ENCODE measurements around the gene NUFIP2.

DNA sequence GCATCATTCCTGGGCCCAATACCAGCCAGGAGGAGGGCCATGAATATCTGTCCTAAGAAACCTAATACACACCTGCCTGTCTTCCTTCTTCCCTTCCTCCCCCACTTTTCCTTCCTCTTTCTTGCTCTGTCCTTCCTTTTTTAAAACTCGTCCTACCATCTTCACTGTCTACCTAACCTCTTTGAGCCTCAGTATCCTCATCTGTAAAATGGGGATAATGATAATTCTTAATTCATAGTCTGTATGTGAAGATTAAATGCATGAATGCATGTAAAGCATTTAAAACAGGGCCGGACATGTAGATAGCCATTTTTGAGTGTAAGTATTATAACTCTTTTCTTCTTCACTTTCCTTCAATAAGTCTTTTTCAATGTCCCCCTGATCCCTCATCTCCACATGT, 46.7 kb downstream of the NUFIP2 start:
- TF ChIP-seq, protein P1, sequence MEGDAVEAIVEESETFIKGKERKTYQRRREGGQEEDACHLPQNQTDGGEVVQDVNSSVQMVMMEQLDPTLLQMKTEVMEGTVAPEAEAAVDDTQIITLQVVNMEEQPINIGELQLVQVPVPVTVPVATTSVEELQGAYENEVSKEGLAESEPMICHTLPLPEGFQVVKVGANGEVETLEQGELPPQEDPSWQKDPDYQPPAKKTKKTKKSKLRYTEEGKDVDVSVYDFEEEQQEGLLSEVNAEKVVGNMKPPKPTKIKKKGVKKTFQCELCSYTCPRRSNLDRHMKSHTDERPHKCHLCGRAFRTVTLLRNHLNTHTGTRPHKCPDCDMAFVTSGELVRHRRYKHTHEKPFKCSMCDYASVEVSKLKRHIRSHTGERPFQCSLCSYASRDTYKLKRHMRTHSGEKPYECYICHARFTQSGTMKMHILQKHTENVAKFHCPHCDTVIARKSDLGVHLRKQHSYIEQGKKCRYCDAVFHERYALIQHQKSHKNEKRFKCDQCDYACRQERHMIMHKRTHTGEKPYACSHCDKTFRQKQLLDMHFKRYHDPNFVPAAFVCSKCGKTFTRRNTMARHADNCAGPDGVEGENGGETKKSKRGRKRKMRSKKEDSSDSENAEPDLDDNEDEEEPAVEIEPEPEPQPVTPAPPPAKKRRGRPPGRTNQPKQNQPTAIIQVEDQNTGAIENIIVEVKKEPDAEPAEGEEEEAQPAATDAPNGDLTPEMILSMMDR (IDR thresholded peaks at IDR 0.05), result no peak
- TF ChIP-seq POLR2A (IDR thresholded peaks at IDR 0.05), result no peak

Data from uterus (tissue), 2 donors.